B cell (primary cell): ENCODE results near the gene NAV2.

Experiments
- EZH2 ChIP-seq: IDR thresholded peaks from 2 replicates; pipeline ENCODE4 v1.6.1; 2012; ENCODE audit warnings: borderline replicate concordance, low read depth, mild to moderate bottlenecking, moderate library complexity, low read length; ENCODE audit not compliant: insufficient read depth, poor library complexity, severe bottlenecking
- TF ChIP-seq, protein P1 (sequence below): fragments of 200-600 bp; IDR thresholded peaks from one replicate; pipeline ENCODE4 v1.8.0; 2022; ENCODE audit warnings: antibody characterized with exemption, mild to moderate bottlenecking

- TF ChIP-seq EZH2, result no peak
- TF ChIP-seq, protein P1, sequence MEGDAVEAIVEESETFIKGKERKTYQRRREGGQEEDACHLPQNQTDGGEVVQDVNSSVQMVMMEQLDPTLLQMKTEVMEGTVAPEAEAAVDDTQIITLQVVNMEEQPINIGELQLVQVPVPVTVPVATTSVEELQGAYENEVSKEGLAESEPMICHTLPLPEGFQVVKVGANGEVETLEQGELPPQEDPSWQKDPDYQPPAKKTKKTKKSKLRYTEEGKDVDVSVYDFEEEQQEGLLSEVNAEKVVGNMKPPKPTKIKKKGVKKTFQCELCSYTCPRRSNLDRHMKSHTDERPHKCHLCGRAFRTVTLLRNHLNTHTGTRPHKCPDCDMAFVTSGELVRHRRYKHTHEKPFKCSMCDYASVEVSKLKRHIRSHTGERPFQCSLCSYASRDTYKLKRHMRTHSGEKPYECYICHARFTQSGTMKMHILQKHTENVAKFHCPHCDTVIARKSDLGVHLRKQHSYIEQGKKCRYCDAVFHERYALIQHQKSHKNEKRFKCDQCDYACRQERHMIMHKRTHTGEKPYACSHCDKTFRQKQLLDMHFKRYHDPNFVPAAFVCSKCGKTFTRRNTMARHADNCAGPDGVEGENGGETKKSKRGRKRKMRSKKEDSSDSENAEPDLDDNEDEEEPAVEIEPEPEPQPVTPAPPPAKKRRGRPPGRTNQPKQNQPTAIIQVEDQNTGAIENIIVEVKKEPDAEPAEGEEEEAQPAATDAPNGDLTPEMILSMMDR, result no peak
Measured at GRCh38 chr11:19770277-19770676, 57.6 kb downstream of the NAV2 start.
